Fibroblast of villous mesenchyme (primary cell): ENCODE measurements around the gene TBC1D19. TPM values are rescaled to one million over a fixed set of nuclear protein-coding genes. Genes with fewer than 3 reads are reported as not detected.

ENCODE experiments used
- DNase-seq: peaks from one replicate; pipeline ENCODE4 v3.0.0-alpha.2; 2010; ENCODE audit warnings: low read depth
- H3K4me3 ChIP-seq: 2 replicates; pipeline ENCODE4 v1.5.1; 2011; ENCODE audit warnings: low read depth, mild to moderate bottlenecking, low read length
- CTCF ChIP-seq: IDR thresholded peaks from 2 replicates; pipeline ENCODE4 v1.5.1; 2012; ENCODE audit warnings: low read depth, mild to moderate bottlenecking, low read length; ENCODE audit not compliant: insufficient read depth
- total RNA-seq: library from RNA; depleted of rRNA; stranded (reverse); fragments of >200 nt; gene quantifications from 2 replicates; pipeline ENCODE4 v1.2.3, GENCODE V29; 2012

TBC1D19 gene
- total RNA-seq, 1 donor, result 41.5 TPM

- no peak for DNase-seq
- no peak for TF ChIP-seq CTCF
- H3K4me3 ChIP-seq, result no peak overlapping the region
Observed at GRCh38 chr4:26780539-26780938, 196.7 kb downstream of the TBC1D19 start.

- H3K4me3 ChIP-seq, result no peak overlapping the region
- no peak for TF ChIP-seq CTCF
- DNase-seq, result peak; percentile 23
Observed at GRCh38 chr4:26782168-26782829, 198.4 kb downstream of the TBC1D19 start.

GRCh38 chr4:26782830-26783202 lies 198.9 kb downstream of the TBC1D19 start:
- no peak for DNase-seq
- TF ChIP-seq CTCF, result no peak
- no peak overlapping the region for H3K4me3 ChIP-seq

- no peak for TF ChIP-seq CTCF
- no peak for DNase-seq
- no peak overlapping the region for H3K4me3 ChIP-seq
Observed at GRCh38 chr4:26784207-26784865, 200.5 kb downstream of the TBC1D19 start.

GRCh38 chr4:26785312-26785711 lies 201.4 kb downstream of the TBC1D19 start:
- no peak for TF ChIP-seq CTCF
- no peak overlapping the region for H3K4me3 ChIP-seq
- DNase-seq, result no peak

- DNase-seq, result no peak
- H3K4me3 ChIP-seq, result no peak overlapping the region
- no peak for TF ChIP-seq CTCF
Observed at GRCh38 chr4:26785810-26786209, 201.9 kb downstream of the TBC1D19 start.
